Stimulated activated CD4-positive, alpha-beta T cell treated with anti-CD3 and anti-CD28 coated beads, Interleukin-2, amount 100 ng/mL, for 4 hours (primary cell): Measurements from ENCODE around the gene PCNX1.
"Not testable (repeated sequence)": the region's sequence is repeated elsewhere in the genome, so short reads cannot be mapped to it uniquely, and the experiment has no call there.

ENCODE experiments used
- DNase-seq: peaks from one replicate; pipeline ENCODE4 v3.0.0-alpha.2; 2020; ENCODE audit warnings: low read depth

PCNX1 gene

DNA sequence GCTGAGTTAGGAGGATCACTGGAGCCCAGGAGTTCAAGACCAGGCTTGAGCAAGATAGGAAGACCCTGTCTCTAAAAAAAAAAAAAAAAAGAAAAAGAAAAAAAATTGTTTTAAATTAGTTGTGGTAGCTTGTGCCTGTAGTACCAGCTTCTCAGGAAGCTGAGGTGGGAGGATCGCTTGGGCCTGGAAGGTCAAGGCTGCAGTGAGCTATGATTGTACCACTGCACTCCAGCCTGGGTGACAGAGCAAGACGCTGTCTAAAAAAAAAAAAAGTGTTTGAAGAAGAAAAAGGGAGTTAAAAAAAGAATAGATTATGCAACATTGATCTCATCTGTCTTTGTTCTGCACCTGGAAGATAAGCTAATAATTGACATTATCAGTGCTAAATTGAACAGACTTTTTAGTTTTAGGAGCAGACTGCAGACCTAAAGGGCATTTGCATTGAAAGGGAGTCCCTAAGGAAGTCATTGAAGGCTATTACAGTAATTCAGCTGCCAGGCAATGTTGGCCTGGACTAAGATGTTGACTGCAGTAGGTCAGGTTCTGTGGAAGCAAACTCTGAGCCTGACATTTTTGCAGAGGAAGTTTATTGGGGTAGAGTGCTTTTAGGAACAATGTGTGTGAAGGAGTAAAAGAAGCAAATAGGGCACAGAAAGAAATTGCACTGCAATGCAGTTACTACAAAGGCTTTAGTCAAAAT, 215.8 kb downstream of the PCNX1 start:
- no peak for DNase-seq

DNA sequence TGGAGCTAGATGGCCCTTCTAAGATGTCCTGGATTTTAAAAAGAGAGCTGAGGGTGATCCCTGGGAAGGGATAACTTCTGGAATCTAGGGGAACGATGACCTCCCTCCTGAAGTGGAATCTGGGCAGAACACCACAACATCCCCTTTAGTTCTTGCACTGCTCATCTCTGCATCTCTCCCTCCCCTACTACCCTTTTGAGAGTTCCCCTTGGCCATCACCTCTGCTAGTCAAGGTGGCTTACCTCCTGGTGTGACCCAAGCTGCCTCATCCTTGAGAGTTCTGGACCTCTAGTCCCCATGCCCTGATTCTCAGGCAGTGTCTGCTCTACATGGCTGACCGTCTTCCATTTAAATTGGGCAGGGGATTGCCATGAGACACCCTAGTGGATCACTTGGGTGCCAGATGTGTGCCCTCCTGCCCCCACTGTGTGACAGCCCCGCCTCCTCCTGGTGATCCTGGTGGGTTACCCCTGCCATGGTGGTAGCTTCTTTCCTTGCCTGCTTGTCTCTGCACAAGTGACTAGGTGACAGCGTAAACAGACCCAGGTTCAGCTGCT, 216.4 kb downstream of the PCNX1 start:
- DNase-seq = no peak

DNA sequence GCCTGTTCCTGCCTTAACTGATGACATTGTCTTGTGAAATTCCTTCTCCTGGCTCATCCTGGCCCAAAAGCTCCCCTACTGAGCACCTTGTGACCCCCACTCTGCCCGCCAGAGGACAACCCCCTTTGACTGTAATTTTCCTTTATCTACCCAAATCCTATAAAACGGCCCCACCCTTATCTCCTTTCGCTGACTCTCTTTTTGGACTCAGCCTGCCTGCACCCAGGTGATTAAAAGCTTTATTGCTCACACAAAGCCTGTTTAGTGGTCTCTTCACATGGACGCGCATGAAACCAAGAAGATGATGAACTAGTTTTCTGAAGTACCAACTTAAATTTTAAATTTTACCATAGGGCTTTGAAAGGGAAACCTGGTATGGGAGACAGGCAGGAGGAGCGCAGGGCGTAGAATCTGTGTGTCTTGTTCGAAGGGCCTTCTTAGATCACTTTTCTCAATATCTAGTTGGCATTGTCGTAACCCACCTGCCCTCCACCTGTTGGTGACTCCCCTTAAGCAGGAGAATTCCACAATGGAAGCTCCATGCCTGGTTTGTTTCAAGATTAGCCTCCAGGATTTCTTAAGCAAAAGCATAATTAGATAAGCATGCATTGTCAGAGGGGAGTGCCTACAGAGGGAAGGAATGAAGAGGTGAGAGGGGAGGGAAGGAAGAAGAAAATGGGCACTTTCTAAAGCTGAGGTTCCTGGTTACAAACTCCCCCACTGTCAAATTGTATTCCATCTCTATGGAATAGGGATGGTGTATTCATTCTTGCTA, 222.6 kb downstream of the PCNX1 start:
- DNase-seq = not testable (repeated sequence)

DNA sequence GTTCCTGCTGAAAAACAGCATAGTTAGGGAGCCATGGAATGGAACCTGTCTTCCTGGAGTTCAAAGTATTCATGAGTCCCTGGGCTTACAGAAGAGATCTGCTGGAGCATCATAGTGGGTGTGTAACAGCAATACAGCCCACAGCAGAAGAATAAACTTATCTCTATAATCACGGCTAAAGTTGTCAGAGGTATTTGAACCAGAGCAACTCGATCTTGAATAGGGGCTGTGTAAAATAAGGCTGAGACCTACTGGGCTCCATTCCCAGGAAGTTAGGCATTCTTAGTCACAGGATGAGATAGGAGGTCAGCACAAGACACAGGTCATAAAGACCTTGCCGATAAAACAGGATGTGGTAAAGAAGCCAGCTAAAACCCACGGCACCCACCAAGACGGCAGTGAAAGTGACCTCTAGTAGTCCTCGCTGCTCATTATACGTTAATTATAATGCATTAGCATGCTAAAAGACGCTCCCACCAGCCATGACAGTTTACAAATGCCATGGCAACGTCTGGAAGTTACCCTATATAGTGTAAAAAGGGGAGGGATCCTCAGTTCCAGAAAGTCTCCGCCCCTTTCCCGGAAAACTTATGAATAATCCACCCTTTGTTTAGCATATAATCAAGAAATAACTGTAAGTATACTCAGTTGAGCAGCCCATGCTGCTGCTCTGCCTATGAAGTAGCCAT, 223.4 kb downstream of the PCNX1 start:
- DNase-seq = no peak

DNA sequence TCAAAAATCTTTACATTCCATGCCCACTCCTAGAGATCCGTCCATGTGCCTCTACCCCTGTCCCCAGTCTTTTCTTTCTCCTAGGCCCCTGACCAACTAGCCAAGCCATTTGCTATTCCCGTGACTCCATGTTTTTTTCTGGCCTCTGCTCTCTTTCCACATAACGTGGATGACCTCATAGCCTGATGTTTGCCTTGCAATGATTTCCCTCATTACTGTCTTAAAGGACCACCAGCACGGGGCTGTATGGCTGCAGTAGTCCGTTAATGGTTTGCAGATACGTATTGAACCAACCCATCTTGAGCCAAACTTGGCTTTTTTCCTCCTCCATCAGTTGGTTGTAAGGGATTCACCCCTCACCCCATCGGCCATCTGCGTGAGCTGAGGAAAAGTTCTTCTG, 226.0 kb downstream of the PCNX1 start:
- DNase-seq = no peak

DNA sequence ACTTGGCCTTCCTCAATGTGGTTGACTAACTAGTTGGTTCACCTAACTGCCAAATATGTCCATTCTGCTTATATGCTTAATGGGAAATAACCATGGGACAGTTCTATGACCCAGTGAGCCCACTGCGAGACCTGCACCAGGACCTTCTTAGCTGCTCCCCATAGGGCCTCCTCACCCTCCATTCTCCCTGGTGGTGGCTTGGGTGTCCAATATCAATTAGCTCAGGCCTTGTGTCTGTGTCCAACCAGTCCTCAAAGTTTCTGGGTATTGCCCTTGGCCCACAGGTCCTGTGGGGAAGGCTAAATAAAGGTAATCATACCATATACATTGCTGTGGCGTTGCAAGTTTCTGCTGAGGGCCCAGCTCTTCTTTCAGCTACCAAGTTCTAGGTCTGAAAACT, 228.2 kb downstream of the PCNX1 start:
- DNase-seq = no peak

DNA sequence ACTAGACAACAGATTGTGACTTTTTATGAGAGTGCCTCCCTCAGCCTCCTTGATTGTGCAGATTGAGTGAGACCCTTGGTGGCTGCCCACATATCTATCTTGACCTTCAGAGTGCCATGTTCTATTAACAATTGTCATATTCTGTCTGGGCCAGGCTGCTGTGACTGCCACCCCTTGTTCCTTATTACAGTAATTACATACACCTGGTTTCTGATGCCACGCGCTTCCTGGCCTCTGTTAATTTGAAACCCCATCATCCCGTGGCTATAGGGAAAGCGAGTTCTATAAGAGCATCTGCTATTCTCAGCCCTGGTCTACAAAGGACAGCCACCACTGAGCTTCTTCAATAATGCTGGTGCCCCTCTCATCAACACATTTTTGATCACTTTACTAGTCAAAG, 228.7 kb downstream of the PCNX1 start:
- no peak for DNase-seq

DNA sequence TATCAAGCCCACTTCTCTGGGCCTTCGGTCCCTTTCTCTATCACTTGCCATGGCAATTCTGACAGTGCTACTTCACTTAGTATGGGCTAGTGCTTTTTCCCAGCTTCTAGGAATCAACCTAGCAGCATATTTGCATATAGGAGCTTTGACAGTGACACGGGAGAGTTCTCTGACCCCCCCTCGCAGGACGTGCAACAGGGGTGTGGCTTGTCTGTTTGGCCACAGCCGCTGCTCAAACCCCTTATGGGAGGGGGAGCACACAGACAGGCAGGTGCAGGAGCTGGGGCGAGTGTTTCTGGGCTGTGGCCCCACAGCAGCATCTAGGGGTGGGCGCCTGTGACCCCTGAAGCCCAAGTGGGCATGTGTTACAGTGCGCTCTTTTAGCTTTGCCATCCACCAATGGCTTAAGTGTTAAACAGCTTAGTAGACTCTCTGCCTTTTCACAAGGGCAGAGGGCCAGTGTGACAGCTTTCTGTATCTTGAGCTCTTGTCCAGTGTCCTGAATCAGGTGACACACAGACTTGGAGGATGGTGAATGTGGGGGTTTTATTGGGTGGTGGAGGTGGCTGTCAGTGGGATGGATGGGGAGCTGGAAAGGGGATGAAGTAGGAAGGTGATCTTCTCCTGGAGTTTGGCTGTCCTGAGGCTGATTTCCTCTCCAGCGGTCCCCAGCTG, 229.3 kb downstream of the PCNX1 start:
- DNase-seq = no peak

DNA sequence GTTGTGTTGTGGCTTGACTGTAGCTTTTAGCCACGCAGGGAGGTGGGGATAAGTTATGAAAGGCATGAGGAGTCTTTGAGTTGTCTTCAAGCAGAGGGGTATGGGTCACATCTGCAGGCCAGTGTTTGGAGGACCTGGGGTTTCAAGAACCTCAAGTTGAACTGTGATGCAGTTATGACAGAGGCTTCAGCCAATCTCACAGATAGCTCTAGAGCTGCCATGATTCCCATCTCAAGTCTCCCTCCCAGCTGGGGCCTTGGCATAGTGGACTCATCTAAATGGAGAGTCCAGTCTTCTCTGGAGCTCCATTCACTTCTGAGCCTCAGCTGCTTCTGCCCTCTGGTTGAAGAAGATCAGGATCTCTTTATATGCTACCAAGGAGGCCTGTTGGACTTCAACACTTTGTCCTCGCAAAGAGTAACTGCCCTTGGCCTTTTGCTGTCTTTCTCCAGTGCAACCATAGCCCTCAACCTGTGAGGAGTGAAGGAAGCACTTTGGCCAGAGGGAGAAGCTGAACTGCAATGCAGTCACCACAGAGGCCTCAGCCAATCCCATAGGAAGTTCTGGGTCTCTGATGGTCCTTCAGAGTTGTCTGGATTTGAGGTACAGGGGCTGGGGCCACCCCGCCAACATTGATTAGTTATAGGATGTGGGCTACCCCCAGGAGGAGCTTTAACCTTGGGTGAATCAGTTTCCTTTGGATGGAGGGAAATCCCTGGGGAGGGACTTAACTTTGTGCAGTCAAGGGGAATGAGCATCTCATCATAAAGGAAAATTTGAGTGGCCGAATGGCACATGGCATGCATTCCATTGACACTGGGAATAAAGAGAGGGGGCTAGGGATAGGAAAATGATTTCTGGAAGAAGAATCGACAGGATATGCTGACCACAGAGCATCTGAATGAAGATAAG, 230.5 kb downstream of the PCNX1 start:
- DNase-seq = no peak

DNA sequence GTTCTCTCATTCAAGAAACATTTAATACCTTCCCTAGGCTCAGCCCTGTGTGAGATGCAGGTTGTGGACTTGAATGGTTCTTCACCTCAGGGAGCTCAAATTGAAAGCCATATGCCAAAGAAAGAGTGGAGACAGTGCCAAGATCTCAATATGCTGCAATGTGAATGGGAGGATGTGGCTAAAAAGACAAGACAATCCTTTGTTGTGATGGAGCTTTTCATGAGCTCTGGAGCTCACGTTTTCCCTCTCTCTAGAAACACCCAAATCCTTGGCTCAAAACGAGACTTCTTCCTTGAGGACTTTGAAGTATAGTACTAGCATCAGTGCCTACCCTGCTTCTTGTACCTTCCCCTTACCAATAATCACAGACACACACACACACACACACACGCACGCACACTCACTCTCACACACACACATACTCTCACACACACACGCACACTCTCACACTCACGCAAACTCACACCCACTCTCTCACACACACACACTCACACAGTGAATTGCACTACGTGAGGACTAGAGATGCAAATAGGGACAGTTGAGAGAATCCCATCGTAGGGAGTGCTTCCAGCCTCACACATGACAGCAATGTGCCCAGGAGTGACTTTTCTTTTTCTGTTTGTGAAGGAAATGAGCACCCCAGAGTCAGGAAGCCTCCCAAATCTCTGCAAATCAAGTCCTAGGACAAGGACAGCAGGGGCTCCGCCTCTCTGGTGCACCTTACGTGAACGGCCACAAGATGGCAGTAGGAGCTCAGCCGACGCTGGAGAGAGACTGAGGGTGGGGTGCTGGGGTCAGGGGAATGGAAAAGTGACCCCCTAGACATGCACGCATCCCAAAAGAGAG, 231.4 kb downstream of the PCNX1 start:
- peak; percentile 16 for DNase-seq

DNA sequence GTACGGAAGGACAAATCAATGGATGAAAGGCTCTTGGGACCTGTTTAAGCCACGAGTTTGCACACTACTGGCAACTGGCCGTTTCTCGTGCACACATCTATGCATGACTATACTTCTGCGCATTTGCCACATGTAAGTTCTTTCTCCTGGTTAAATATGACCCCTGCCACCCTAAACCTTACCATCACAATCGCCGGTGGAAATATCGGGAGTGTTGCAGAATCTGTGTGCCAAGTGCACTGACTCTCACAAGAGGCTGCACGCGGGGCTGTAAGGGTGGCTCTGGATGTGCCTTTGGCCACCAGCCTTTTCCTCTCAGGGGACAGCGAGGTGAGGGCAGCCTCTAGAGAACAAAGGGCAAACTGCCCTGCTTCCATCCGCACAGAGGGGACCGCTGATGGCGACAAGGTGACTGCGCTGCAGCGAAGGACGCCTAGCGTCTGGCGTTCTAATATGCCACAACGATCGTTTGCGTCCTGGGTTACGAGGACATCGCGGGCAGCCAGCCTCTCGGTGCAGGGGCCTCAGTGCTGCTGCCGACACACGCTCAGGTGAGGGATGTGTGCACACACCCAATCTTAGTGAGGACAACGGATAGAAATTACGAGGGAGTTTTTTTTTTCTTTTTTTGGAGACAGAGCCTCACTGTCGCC, 232.2 kb downstream of the PCNX1 start:
- no peak for DNase-seq

DNA sequence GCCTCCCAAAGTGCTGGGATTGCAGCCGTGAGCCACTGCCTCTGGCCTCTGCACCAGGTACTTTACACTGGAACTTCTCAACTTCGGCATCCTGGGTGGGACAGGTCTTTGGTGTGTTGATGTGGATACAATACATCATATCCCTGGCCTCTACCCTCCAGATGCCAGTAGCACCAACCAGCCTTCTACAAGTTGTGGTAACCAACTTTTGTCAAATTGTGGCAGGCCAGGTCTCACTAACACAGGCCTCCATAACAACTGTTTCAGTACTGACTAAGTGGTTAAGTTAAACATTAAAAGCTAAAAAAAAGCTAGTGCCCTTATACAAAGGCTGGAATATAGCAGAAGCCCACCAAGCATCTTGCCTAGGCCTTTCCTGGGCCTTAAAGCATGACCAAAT, 232.9 kb downstream of the PCNX1 start:
- no peak for DNase-seq

DNA sequence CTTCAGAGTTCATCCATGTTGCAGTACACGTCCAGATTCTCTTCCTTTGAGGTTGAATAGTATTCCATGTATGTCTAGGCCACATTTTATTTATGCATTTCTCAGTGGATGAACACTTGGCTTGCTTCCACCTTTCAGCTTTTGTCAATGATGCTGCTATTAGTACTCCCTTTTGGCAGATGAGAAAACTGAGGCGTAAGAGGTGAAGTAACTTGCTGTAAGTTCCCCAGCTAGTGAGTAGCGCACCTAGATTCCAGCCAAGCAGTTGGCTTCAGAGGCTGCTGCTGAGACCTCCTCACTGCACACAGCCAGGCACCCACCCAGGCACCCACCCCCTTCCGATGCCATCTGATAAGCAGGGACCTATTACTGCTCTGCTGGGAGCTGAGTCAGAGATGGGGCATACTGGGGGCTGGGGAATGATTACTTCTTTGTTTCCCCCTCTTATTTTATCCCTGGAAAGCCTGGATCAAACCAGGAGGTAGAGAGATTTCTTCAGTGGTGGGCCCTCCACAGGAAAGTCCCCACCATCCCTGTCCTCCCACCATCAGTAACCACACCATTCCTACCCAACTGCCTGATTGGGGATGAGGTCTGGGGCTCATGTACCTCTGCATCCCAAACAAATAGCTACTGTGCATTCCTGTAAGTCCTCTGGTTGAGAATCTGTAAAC, 234.6 kb downstream of the PCNX1 start:
- DNase-seq = no peak

DNA sequence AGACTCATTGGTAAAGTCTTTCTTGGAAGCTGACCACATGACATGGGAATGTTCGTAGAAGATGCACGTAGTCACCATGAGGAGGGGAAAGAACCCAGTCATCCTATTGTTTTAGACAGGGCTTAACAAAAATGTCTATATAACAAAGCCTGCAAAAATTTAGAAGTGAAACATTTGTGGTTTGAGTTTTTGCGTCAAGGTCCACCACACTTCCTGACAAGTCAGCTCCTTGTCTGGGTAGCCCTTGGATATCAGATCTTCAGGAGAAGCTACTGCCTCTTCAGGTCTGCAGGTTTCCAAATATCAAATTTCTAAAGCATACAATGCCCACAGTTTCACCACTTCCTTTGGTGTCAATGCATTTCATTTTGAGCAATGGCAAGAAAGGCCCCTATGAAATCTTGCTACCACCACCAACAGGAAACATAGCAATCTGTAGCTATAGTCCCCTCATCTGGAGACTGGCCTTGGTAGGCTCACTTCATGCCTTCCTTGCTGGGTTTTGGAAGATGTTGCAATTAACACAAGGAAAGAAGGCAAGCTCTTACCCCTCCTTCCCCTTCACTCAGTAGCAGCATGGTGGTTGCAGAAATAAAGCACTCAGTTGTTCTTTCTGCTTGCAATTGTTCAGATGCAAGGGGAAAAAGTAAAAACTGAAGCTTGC, 235.2 kb downstream of the PCNX1 start:
- no peak for DNase-seq

DNA sequence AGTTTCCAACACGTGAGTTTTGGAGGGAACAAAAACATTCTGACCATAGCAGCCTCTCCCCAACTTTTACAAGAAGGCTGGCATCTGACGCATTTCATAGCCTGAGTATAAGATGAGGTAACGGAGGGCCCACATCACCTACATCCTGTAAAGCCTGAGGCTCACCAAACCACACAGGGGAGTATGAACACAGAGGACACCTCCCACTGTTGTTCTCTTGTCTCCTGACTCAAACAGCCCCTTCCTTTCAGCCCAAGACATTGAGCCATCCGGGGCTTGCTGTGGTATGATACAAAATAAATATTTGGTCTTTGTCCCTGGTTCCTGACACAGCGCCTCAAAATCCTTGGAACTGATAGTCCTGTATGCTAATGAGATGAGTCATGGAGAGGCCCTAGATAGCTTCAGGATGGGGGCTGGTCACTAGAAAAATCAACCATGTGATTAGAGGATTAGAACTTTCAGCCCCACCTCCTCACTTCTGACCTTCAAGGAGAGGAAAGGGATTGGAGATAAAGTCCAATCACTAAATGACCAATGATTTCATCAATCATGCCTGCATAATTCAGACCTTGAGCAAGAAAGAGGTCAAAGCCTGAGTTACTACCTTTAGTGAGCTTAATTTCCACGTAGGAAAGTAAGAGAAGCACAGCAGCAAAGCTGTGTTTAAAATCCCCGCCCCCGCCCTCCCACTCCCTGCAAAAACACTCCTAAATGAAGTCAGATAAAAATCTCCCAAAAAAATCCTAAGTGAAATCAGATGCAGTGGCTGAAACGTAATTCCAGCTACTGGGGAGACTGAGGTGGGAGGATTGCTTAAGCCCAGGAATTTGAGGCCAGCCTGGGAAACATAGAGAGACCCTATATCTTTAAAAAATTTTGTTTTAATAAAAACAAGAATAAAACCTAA, 236.4 kb downstream of the PCNX1 start:
- peak; percentile 6 for DNase-seq

DNA sequence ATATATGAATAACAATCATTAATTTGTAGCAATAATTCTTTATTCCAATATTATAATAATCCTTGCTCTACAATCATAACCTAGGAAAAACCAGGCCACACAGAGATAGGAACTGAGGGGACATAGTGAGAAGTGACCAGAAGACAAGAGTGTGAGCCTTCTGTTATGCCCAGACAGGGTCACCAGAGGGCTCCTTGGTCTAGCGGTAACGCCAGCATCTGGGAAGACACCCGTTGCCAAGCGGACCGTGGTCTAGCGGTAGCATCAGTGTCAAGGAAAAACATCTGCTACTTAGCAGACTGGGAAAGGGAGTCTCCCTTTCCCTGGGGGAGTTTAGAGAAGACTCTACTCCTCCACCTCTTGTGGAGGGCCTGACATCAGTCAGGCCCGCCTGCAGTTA, 240.1 kb downstream of the PCNX1 start:
- not testable (repeated sequence) for DNase-seq

DNA sequence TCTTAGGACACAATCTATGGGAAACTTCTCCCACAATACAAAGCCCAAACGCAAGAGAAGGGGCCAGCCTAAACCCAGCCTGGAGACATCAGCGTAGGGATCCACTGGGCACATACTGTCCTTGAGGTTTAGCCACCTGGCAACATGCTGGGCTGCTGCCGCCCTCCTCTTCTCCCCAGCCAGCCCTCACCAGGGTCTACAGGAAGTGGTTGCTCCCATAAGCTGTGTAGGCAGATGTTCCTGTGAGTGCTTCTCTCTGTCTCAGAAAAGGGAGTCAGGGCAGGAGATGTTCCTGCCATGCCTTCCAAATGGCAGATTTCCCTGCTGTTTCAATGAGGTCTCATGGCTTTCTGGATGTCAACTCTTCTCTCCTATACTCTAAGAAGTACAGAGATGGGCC, 241.4 kb downstream of the PCNX1 start:
- DNase-seq = no peak

DNA sequence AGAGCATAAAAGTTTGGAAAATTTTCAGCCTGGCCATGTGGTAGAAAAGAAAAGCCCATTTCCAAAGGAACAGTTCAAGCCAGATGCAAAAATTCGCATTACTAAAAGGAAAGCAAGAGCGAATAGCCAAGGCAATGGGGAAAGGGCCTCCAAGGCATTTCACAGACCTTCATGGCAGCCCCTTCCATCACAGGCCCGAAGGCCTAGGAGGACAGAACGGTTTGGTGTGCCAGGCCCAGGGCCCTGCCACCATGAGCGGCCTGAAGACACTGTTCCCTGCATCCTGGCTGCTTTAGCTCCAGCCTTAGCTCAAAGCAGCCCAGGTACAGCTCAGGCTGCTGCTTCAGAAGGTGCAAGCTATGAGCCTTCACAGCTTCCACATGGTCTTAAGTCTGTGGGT, 243.5 kb downstream of the PCNX1 start:
- DNase-seq = no peak
